ENCODE data around the gene DCAF6. TPM values are rescaled to one million over a fixed set of nuclear protein-coding genes. Genes with fewer than 3 reads are reported as not detected.

Gene DCAF6
- total RNA-seq, 1 donor, result 68.9 TPM

GRCh38 chr1:167957710-167958109 is 21.2 kb downstream of the DCAF6 start:
- TF ChIP-seq CTCF (IDR thresholded peaks at IDR 0.05; ENCODE audit: insufficient read depth, low read length), result no peak
- DNase-seq (ENCODE audit: low read depth), result no peak
- no peak overlapping the region for H3K4me3 ChIP-seq (ENCODE audit: low read depth, low read length)

- H3K4me3 ChIP-seq (ENCODE audit: low read depth, low read length), result no peak overlapping the region
- DNase-seq (ENCODE audit: low read depth), result no peak
- TF ChIP-seq CTCF (IDR thresholded peaks at IDR 0.05; ENCODE audit: insufficient read depth, low read length), result no peak
These were observed 28.2 kb downstream of the DCAF6 start for GRCh38 chr1:167964646-167965045.

DNA sequence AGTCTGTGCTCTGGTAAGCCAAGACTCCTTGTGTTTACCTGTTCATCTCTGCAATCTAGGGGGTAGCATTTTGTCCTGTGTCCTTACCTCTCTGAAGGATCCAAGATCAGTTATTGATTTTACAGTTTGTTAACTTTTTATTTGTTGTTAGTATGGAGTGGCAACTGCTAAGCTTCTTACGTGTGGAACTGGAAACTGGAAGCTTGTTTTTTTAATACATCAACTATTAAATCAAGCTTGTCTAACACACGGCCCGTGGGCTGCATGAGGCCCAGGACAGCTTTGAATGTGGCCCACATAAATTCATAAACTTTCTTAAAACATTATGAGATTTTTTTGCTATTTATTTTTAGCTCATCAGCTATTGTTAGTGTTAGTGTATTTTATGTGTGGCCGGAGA is 29.6 kb downstream of the DCAF6 start:
- DNase-seq (ENCODE audit: low read depth), result no peak
- no peak for TF ChIP-seq CTCF (IDR thresholded peaks at IDR 0.05; ENCODE audit: insufficient read depth, low read length)
- no peak overlapping the region for H3K4me3 ChIP-seq (ENCODE audit: low read depth, low read length)

GRCh38 chr1:167968569-167968968 is 32.1 kb downstream of the DCAF6 start:
- DNase-seq (ENCODE audit: low read depth), result no peak
- no peak for TF ChIP-seq CTCF (IDR thresholded peaks at IDR 0.05; ENCODE audit: insufficient read depth, low read length)
- no peak overlapping the region for H3K4me3 ChIP-seq (ENCODE audit: low read depth, low read length)

GRCh38 chr1:167973832-167974231 is 37.3 kb downstream of the DCAF6 start:
- no peak overlapping the region for H3K4me3 ChIP-seq (ENCODE audit: low read depth, low read length)
- no peak for DNase-seq (ENCODE audit: low read depth)
- TF ChIP-seq CTCF (IDR thresholded peaks at IDR 0.05; ENCODE audit: insufficient read depth, low read length), result no peak

DNA sequence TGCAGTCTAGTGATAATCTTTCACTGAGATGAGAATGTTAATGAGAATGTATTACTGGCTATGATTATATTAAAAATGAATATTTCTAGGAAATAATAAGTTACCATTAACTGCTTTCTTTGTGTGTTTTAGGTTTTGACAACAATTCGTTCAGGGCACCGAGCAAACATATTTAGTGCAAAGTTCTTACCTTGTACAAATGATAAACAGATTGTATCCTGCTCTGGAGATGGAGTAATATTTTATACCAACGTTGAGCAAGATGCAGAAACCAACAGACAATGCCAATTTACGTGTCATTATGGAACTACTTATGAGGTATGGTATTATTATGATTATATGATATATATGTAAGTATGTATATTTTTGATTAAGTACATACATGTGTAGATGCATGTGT is 38.2 kb downstream of the DCAF6 start:
- no peak for TF ChIP-seq CTCF (IDR thresholded peaks at IDR 0.05; ENCODE audit: insufficient read depth, low read length)
- H3K4me3 ChIP-seq (ENCODE audit: low read depth, low read length), result no peak overlapping the region
- DNase-seq (ENCODE audit: low read depth), result no peak

GRCh38 chr1:167977245-167977644 is 40.8 kb downstream of the DCAF6 start:
- TF ChIP-seq CTCF (IDR thresholded peaks at IDR 0.05; ENCODE audit: insufficient read depth, low read length), result no peak
- H3K4me3 ChIP-seq (ENCODE audit: low read depth, low read length), result no peak overlapping the region
- DNase-seq (ENCODE audit: low read depth), result no peak

Data from fibroblast of the aortic adventitia (primary cell).